Prostate gland (tissue), 2 donors: ENCODE data around the gene KCTD1. TPM values are rescaled to one million over a fixed set of nuclear protein-coding genes. Genes with fewer than 3 reads are reported as not detected.

ENCODE experiments used
- DNase-seq: peaks from one replicate; pipeline ENCODE4 v3.0.0-alpha.2; 2019; ENCODE audit warnings: low spot score
- H3K27ac ChIP-seq, 2 donors: fragments of 200-600 bp; sonication (generic); 2 replicates each; pipeline ENCODE4 v1.5.1; 2017 to 2019
- H3K27me3 ChIP-seq: fragments of 200-600 bp; sonication (generic); replicated peaks from 2 replicates; pipeline ENCODE4 v1.5.1; 2019; ENCODE audit not compliant: insufficient read depth
- H3K36me3 ChIP-seq, 2 donors: fragments of 200-600 bp; sonication (generic); 1 replicate in 1 of 2; 2 replicates in 1 of 2; pipeline versions ENCODE4 v1.5.1 to v1.8.1; 2017 to 2019
- H3K4me1 ChIP-seq: fragments of 200-600 bp; sonication (generic); replicated peaks from 2 replicates; pipeline ENCODE4 v1.5.1; 2019
- H3K4me3 ChIP-seq, 2 donors: fragments of 200-600 bp; sonication (generic); 2 replicates each; pipeline ENCODE4 v1.5.1; 2017 to 2019
- H3K9me3 ChIP-seq: fragments of 200-600 bp; sonication (generic); 2 replicates; pipeline ENCODE4 v1.5.1; 2017
- POLR2A ChIP-seq: fragments of 450-650 bp; IDR thresholded peaks from one replicate; pipeline ENCODE4 v1.6.1; 2016; ENCODE audit warnings: antibody characterized with exemption, mild to moderate bottlenecking
- POLR2AphosphoS5 ChIP-seq: sonication (generic); formaldehyde crosslinking; IDR thresholded peaks from one replicate; pipeline ENCODE4 v1.6.1; 2017; ENCODE audit warnings: antibody characterized with exemption
- WGBS: methylation state at CpG from one replicate; pipeline ENCODE4 v1.1.5; 2018; 5-methylcytosine and 5-hydroxymethylcytosine counted together
- intact Hi-C: fragments of 100-400 bp; cut with DNase I; formaldehyde crosslinking; loops from one replicate; pipeline ENCODE4 v1.14.2; 2022
- microRNA-seq: library from miRNA; unstranded; fragments of <30 nt; microRNA quantifications from one replicate; pipeline ENCODE4, GENCODE V29; 2016
- small RNA-seq, 2 donors: library from RNA; depleted of rRNA; stranded (forward); fragments of <200 nt; gene quantifications; one replicate each; pipeline ENCODE3, GENCODE V24; 2016
- total RNA-seq, 2 donors: library from RNA; depleted of rRNA; stranded (reverse); fragments of >200 nt; gene quantifications; one replicate each; pipeline ENCODE4 v1.1.0, GENCODE V29; 2016
- TF ChIP-seq, protein P1 (sequence below), 4 experiments: fragments of 200-600 bp in 2 of 4; fragments of 450-650 bp in 2 of 4; sonication (generic) in 2 of 4; IDR thresholded peaks; 1 replicate in 3 of 4; 2 replicates in 1 of 4; pipeline ENCODE4 v1.5.1; 2016 to 2019; ENCODE audit warnings: antibody characterized with exemption in 4 of 4, mild to moderate bottlenecking in 2 of 4, moderate library complexity in 2 of 4

Gene KCTD1
- total RNA-seq, 2 donors from 2014 or later, result 24.7 to 40.5 TPM

DNA sequence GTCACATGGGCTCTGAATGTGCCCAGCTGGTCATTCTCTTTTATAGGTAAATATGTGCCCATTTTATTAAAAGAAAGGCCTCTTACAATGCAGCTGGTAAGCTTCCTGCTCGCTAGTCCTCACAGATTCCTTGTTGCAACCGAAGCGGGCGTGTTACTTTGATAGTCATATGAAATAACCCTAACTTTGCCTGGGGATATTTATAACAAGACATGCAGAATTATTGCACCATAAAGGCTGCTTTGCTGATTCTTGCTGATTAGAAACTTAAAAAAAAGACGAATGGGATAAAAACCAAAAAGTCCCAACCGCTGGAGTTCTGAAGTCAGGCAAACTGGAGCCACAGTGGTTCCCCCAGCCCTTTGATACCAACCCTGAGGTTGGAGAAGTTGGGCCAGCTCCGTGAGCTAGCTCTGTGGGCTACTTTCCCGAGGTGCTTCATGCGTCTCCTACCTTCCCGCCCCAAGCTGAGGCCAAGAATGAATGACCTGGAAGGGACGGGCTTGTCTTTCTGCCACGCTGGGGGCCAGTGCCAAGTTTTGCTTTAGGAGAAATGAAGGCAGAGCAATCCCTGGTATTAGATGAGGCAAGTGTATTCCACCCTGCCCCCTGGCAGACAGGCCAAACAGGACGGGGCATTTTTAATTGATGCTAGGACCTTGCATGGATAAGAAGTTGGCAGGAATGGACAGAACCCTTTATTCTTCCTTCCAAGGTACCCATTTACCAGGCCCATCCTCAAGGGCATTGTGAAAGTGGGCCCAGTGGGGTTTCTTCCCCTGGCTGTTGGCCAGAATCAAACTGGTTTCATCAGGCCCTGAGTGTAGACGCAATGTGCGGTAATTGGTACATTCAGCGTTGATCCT is 140.4 kb downstream of the KCTD1 start:
- no peak for DNase-seq
- H3K4me1 ChIP-seq, result no peaks in the 10 kb centered on the region
- no peaks in the 10 kb centered on the region for H3K36me3 ChIP-seq
- 67% methylated on average over 16 of the region's 16 CpGs for WGBS
- no peaks in the 10 kb centered on the region for H3K27me3 ChIP-seq
- H3K4me3 ChIP-seq, result no peak overlapping the region
- TF ChIP-seq POLR2A (no peak), POLR2AphosphoS5 (no peak)
- TF ChIP-seq, protein P1, sequence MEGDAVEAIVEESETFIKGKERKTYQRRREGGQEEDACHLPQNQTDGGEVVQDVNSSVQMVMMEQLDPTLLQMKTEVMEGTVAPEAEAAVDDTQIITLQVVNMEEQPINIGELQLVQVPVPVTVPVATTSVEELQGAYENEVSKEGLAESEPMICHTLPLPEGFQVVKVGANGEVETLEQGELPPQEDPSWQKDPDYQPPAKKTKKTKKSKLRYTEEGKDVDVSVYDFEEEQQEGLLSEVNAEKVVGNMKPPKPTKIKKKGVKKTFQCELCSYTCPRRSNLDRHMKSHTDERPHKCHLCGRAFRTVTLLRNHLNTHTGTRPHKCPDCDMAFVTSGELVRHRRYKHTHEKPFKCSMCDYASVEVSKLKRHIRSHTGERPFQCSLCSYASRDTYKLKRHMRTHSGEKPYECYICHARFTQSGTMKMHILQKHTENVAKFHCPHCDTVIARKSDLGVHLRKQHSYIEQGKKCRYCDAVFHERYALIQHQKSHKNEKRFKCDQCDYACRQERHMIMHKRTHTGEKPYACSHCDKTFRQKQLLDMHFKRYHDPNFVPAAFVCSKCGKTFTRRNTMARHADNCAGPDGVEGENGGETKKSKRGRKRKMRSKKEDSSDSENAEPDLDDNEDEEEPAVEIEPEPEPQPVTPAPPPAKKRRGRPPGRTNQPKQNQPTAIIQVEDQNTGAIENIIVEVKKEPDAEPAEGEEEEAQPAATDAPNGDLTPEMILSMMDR (IDR thresholded peaks at IDR 0.05), result no peak
- H3K9me3 ChIP-seq, result no peaks in the 10 kb centered on the region
- no peak overlapping the region for H3K27ac ChIP-seq
- intact Hi-C loops, result no loop called here

DNA sequence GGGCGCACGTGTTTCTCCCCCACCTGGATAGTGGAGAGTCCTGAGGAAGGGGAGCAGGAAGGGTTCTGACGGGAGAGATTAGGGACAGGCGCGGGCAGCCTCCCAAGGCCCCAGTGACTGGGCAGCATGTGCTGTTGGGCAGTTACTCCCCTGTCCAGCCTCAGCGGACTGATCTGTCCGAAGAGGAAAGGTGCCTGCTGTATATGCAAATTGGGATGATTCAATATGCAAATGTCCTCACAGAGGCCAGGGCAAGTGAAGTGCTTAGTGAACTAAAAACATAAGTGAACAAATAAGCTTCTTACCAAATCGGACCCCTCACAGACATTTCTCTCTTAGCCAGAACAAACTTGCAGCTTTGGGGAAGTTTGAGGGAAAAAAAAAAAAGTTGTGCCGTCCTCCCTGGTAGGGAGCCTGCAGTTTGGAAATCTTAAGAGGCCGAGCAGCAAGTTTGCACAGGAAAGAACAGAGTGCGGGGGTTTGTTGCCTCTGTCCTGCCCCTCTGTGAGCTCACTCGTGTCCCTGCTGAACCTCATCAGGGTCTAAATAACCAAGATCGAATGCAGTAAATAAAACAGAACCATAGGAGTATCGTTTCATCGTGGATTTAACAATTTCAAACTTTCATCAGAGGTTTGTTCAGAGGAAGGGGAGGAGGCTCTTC is 141.4 kb downstream of the KCTD1 start:
- DNase-seq, result no peak
- H3K9me3 ChIP-seq, result no peaks in the 10 kb centered on the region
- H3K4me3 ChIP-seq, result no peak overlapping the region
- no peaks in the 10 kb centered on the region for H3K4me1 ChIP-seq
- intact Hi-C loops, result no loop called here
- H3K36me3 ChIP-seq, result no peaks in the 10 kb centered on the region
- 66% methylated on average over 15 of the region's 15 CpGs for WGBS
- TF ChIP-seq POLR2AphosphoS5 (no peak), POLR2A (no peak)
- TF ChIP-seq, protein P1 (IDR thresholded peaks at IDR 0.05), result no peak
- no peaks in the 10 kb centered on the region for H3K27me3 ChIP-seq
- H3K27ac ChIP-seq, result no peak overlapping the region

DNA sequence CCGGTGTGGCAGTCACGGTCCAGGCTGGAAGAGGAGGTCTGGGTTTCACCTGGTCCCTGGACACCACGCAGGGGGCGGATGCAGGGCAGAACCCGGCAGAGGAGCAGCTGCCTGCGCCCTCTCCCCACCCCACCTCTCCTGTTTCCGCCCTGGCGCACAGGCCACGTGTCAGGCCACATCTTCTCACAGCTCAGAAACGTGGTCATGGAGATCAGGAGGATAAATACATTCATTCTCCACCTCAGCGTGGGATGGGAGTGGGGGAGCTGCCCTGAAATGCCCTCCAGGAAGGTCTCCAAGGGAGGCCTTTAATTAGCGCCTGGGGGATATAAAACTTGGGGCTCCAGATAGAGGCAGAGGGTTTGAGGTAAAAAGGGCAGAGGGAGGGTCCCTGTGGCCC is 142.0 kb downstream of the KCTD1 start:
- H3K36me3 ChIP-seq, result no peaks in the 10 kb centered on the region
- no peaks in the 10 kb centered on the region for H3K9me3 ChIP-seq
- WGBS, result 92% methylated on average over 12 of the region's 12 CpGs
- DNase-seq, result no peak
- H3K4me1 ChIP-seq, result no peaks in the 10 kb centered on the region
- TF ChIP-seq POLR2A, result no peak
- TF ChIP-seq, protein P1 (IDR thresholded peaks at IDR 0.05), result no peak
- TF ChIP-seq POLR2AphosphoS5, result no peak
- no peak overlapping the region for H3K27ac ChIP-seq
- no peaks in the 10 kb centered on the region for H3K27me3 ChIP-seq
- intact Hi-C loops, result no loop called here
- H3K4me3 ChIP-seq, result no peak overlapping the region

DNA sequence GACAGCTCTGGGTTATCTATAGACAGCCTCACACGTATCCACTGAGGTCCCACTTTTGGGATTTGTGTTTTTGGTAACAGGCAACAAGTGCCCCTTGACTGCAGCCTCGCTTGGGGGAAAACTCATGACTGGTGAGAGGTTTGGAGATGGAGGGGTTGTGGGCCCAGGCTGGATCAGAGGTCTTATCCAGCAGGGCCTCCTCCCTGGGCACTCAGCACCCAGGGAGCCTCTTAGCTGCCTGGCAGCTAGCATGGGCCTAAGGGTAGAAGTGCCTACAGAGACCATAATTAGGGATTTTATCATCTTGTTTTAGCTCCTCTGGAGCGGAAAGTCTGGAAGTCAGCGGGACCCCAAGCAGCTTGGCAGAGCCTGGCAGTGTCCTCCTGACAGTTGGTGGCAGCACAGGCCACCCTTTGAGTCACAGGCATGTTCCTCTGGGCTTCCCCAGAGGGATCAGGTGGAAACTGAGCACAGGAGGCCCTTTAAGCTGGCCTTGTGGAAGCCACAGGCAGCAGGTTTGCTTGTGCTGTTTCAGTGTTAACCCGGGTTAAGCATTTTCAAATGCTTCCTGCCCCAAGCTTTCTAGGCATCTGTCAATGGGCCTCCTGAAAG is 143.1 kb downstream of the KCTD1 start:
- no peaks in the 10 kb centered on the region for H3K4me1 ChIP-seq
- no peak overlapping the region for H3K27ac ChIP-seq
- H3K9me3 ChIP-seq, result no peaks in the 10 kb centered on the region
- no peak overlapping the region for H3K4me3 ChIP-seq
- peak; percentile 37 for DNase-seq
- H3K36me3 ChIP-seq, result no peaks in the 10 kb centered on the region
- H3K27me3 ChIP-seq, result no peaks in the 10 kb centered on the region
- 68% methylated on average over 5 of the region's 5 CpGs for WGBS
- intact Hi-C loops, result no loop called here
- TF ChIP-seq POLR2AphosphoS5 (no peak), POLR2A (no peak)
- TF ChIP-seq, protein P1 (IDR thresholded peaks at IDR 0.05), result peak in 3 of 4 experiments; percentile 36 to 61 (median 52)

Small RNA genes within 50 kb of the gene (microRNA-seq; reads per million reads assigned to microRNA genes)
- not detected for gene MIR8057

Small RNA genes within 50 kb of the gene (small RNA-seq; reads per million reads assigned to genes)
- gene MIR8057, result 0 reads per million in 2 donors
